GM06990 (cell line): Measurements from ENCODE around the gene ATRAID.
"Not testable (repeated sequence)": the region's sequence is repeated elsewhere in the genome, so short reads cannot be mapped to it uniquely, and the experiment has no call there.

Experiments used
- DNase-seq: peaks from one replicate; pipeline ENCODE4 v3.0.0-alpha.2; 2011; ENCODE audit not compliant: insufficient read length; ENCODE audit errors: extremely low read depth
- H3K27me3 ChIP-seq: replicated peaks from 2 replicates; pipeline ENCODE4 v1.6.0; 2011; ENCODE audit warnings: low read length; ENCODE audit not compliant: control insufficient read depth, insufficient read depth
- H3K36me3 ChIP-seq: 2 replicates; pipeline ENCODE4 v1.5.1; 2011; ENCODE audit warnings: low read length; ENCODE audit not compliant: control insufficient read depth, insufficient read depth
- H3K4me3 ChIP-seq: replicated peaks from 2 replicates; pipeline ENCODE4 v1.5.1; 2011; ENCODE audit warnings: low read depth, mild to moderate bottlenecking, control low read depth, low read length
- CTCF ChIP-seq: IDR thresholded peaks from 2 replicates; pipeline ENCODE4 v1.5.1; 2011; ENCODE audit warnings: low read length, control low read depth, mild to moderate bottlenecking, inconsistent platforms; ENCODE audit not compliant: insufficient read depth, poor library complexity, severe bottlenecking

Gene ATRAID

GRCh38 chr2:27189989-27190388 lies 21.9 kb upstream of the ATRAID start:
- Histone ChIP-seq H3K36me3 (no peaks in the 10 kb centered on the region), H3K4me3 (no peak overlapping the region), H3K27me3 (no peaks in the 10 kb centered on the region)
- no peak for DNase-seq
- TF ChIP-seq CTCF = no peak

- TF ChIP-seq CTCF = peak; percentile 78
- Histone ChIP-seq H3K27me3 (no peaks in the 10 kb centered on the region), H3K4me3 (no peak overlapping the region), H3K36me3 (no peaks in the 10 kb centered on the region)
- DNase-seq = no peak
Observed at GRCh38 chr2:27191070-27191829, 20.6 kb upstream of the ATRAID start.

- H3K4me3 ChIP-seq = no peak overlapping the region
- no peaks in the 10 kb centered on the region; the same call in 1 of the 2 replicates for H3K36me3 ChIP-seq
- no peak for TF ChIP-seq CTCF
- no peaks in the 10 kb centered on the region for H3K27me3 ChIP-seq
- DNase-seq = no peak
Observed at GRCh38 chr2:27194538-27195354, 17.1 kb upstream of the ATRAID start.

- not testable (repeated sequence) for H3K36me3 ChIP-seq
Observed at GRCh38 chr2:27195799-27196198, 16.0 kb upstream of the ATRAID start.

GRCh38 chr2:27198068-27198467 lies 13.8 kb upstream of the ATRAID start:
- H3K4me3 ChIP-seq, DNase-seq, H3K27me3 ChIP-seq: not testable (repeated sequence)
- H3K36me3 ChIP-seq = peaks cover 13% of the 10 kb centered on the region

More at GRCh38 chr2:27195799-27196198, 16.0 kb upstream of the ATRAID start:
- H3K4me3 ChIP-seq, H3K27me3 ChIP-seq, DNase-seq: not testable (repeated sequence)

GRCh38 chr2:27198627-27199026 lies 13.2 kb upstream of the ATRAID start:
- no peaks in the 10 kb centered on the region for H3K27me3 ChIP-seq
- no peak overlapping the region for H3K4me3 ChIP-seq
- peaks cover 18% of the 10 kb centered on the region for H3K36me3 ChIP-seq
- TF ChIP-seq CTCF = no peak
- DNase-seq = no peak
